Activated CD8-positive, alpha-beta memory T cell treated with anti-CD3 and anti-CD28 coated beads, Interleukin-2, amount 10 ng/mL, durations not matched to agents 7 days and 5 days (primary cell): ENCODE measurements around the gene LIMS1. TPM values are rescaled to one million over a fixed set of nuclear protein-coding genes. Genes with fewer than 3 reads are reported as not detected.
"Not testable (repeated sequence)": the region's sequence is repeated elsewhere in the genome, so short reads cannot be mapped to it uniquely, and the experiment has no call there.

Experiments
- ATAC-seq: fragments of 150-1000 bp; cut with Tn5 transposase; one replicate; pipeline ENCODE4 v1.10.0; 2021; ENCODE audit warnings: moderate library complexity
- CTCF ChIA-PET: fragments of 350-600 bp; sonication (Branson Sonifier 250); formaldehyde crosslinking; loops from one replicate; lab custom pipeline; 2021; ENCODE audit warnings: antibody characterized with exemption; lab: Charles Lee
- DNase-seq: peaks from one replicate; pipeline ENCODE4 v3.0.0-alpha.2; 2020
- H3K27ac Mint-ChIP-seq: one replicate; pipeline ENCODE4 v1.8.0; 2021; ENCODE audit warnings: mild to moderate bottlenecking, mixed read lengths
- H3K27me3 Mint-ChIP-seq: one replicate; pipeline ENCODE4 v1.8.0; 2021; ENCODE audit warnings: mixed read lengths
- H3K36me3 Mint-ChIP-seq: one replicate; pipeline ENCODE4 v1.8.0; 2021; ENCODE audit warnings: mild to moderate bottlenecking, mixed read lengths
- H3K4me1 Mint-ChIP-seq: one replicate; pipeline ENCODE4 v1.8.0; 2021; ENCODE audit warnings: mixed read lengths
- H3K4me3 Mint-ChIP-seq: one replicate; pipeline ENCODE4 v1.8.0; 2021; ENCODE audit warnings: mild to moderate bottlenecking, moderate library complexity, mixed read lengths
- H3K9me3 Mint-ChIP-seq: one replicate; pipeline ENCODE4 v1.8.0; 2022; ENCODE audit warnings: low read depth, mixed read lengths
- total RNA-seq, 2 experiments: library from RNA; stranded (reverse); gene quantifications; one replicate each; pipeline ENCODE4 v1.2.3, GENCODE V29; 2021

Gene LIMS1
- total RNA-seq, 2 experiments from 2014 or later = 57.2 to 58.2 TPM

- Mint-ChIP-seq H3K4me3 (peak overlapping the region; percentile 94), H3K36me3 (peaks cover 14% of the 10 kb centered on the region), H3K4me1 (peaks cover 48% of the 10 kb centered on the region), H3K27me3 (no peaks in the 10 kb centered on the region), H3K27ac (no peak overlapping the region), H3K9me3 (no peaks in the 10 kb centered on the region)
- CTCF ChIA-PET = interaction anchor here (1.1 to 2.6 kb wide), 3 partner anchors 49 to 184 kb away, joined by 3 to 12 read pairs (median 3); partner anchors contain the start of gene RANBP2
- ATAC-seq (no peak), DNase-seq (no peak)
Observed at GRCh38 chr2:108535357-108535631, 1.0 kb downstream of the LIMS1 start.

GRCh38 chr2:108536133-108536780 is 2.0 kb downstream of the LIMS1 start:
- H3K4me1 Mint-ChIP-seq = peaks cover 43% of the 10 kb centered on the region
- H3K27ac Mint-ChIP-seq = no peak overlapping the region
- H3K9me3 Mint-ChIP-seq = no peaks in the 10 kb centered on the region

GRCh38 chr2:108536911-108537310 is 2.6 kb downstream of the LIMS1 start:
- Mint-ChIP-seq H3K4me3 (no peak overlapping the region), H3K9me3 (no peaks in the 10 kb centered on the region), H3K27me3 (no peaks in the 10 kb centered on the region), H3K27ac (no peak overlapping the region), H3K4me1 (peaks cover 43% of the 10 kb centered on the region), H3K36me3 (peaks cover 20% of the 10 kb centered on the region)
- ATAC-seq = no peak
- no peak for DNase-seq
- CTCF ChIA-PET = interaction anchor here (1.1 kb wide), 1 partner anchor 69 kb away, joined by 3 read pairs; no protein-coding TSS in a partner anchor

More at GRCh38 chr2:108536133-108536780, 2.0 kb downstream of the LIMS1 start:
- DNase-seq (no peak), ATAC-seq (no peak)
- Mint-ChIP-seq H3K4me3 (peak overlapping the region; percentile 27), H3K36me3 (peaks cover 17% of the 10 kb centered on the region), H3K27me3 (no peaks in the 10 kb centered on the region)
- CTCF ChIA-PET = interaction anchor here (2.6 kb wide), 1 partner anchor 48 kb away, joined by 12 read pairs; no protein-coding TSS in a partner anchor

GRCh38 chr2:108538000-108538625 is 3.8 kb downstream of the LIMS1 start:
- Mint-ChIP-seq H3K27me3 (no peaks in the 10 kb centered on the region), H3K4me3 (no peak overlapping the region), H3K4me1 (peaks cover 40% of the 10 kb centered on the region), H3K9me3 (no peaks in the 10 kb centered on the region), H3K36me3 (peaks cover 24% of the 10 kb centered on the region), H3K27ac (no peak overlapping the region)
- CTCF ChIA-PET = interaction anchor here (0.6 to 1.1 kb wide), 3 partner anchors 46 to 98 kb away, joined by 3 read pairs; no protein-coding TSS in a partner anchor
- DNase-seq (no peak), ATAC-seq (no peak)

- CTCF ChIA-PET = interaction anchor here (0.5 to 1.4 kb wide), 3 partner anchors 8 to 84 kb away, joined by 3 to 5 read pairs (median 4); no protein-coding TSS in a partner anchor
- Mint-ChIP-seq H3K4me3 (no peak overlapping the region), H3K4me1 (peaks cover 26% of the 10 kb centered on the region), H3K27ac (no peak overlapping the region), H3K27me3 (no peaks in the 10 kb centered on the region), H3K36me3 (peaks cover 27% of the 10 kb centered on the region), H3K9me3 (no peaks in the 10 kb centered on the region)
- DNase-seq = no peak
- ATAC-seq = no peak
Observed at GRCh38 chr2:108541451-108541850, 7.2 kb downstream of the LIMS1 start.

GRCh38 chr2:108542071-108542470 is 7.8 kb downstream of the LIMS1 start:
- DNase-seq (no peak), ATAC-seq (no peak)
- H3K36me3 Mint-ChIP-seq = peaks cover 27% of the 10 kb centered on the region
- no peaks in the 10 kb centered on the region for H3K9me3 Mint-ChIP-seq
- H3K4me3 Mint-ChIP-seq = no peak overlapping the region
- H3K4me1 Mint-ChIP-seq = peaks cover 19% of the 10 kb centered on the region
- CTCF ChIA-PET = interaction anchor here (0.6 to 1.4 kb wide), 3 partner anchors 8 to 84 kb away, joined by 3 to 5 read pairs (median 4); no protein-coding TSS in a partner anchor
- H3K27me3 Mint-ChIP-seq = no peaks in the 10 kb centered on the region
- H3K27ac Mint-ChIP-seq = no peak overlapping the region

GRCh38 chr2:108547606-108548005 is 13.3 kb downstream of the LIMS1 start:
- DNase-seq = no peak
- ATAC-seq = no peak
- CTCF ChIA-PET = no interaction called here
- Mint-ChIP-seq H3K4me1 (no peaks in the 10 kb centered on the region), H3K27me3 (no peaks in the 10 kb centered on the region), H3K36me3 (peaks cover 12% of the 10 kb centered on the region), H3K4me3 (no peak overlapping the region), H3K27ac (no peak overlapping the region), H3K9me3 (no peaks in the 10 kb centered on the region)

GRCh38 chr2:108548208-108549003 is 14.1 kb downstream of the LIMS1 start:
- no peak for ATAC-seq
- Mint-ChIP-seq H3K4me1 (no peaks in the 10 kb centered on the region), H3K4me3 (no peak overlapping the region), H3K9me3 (no peaks in the 10 kb centered on the region), H3K36me3 (peaks cover 10% of the 10 kb centered on the region), H3K27ac (no peak overlapping the region), H3K27me3 (no peaks in the 10 kb centered on the region)
- CTCF ChIA-PET = no interaction called here
- no peak for DNase-seq

- CTCF ChIA-PET = no interaction called here
- Mint-ChIP-seq H3K4me1 (no peaks in the 10 kb centered on the region), H3K4me3 (no peak overlapping the region), H3K36me3 (peaks cover 4% of the 10 kb centered on the region), H3K9me3 (no peaks in the 10 kb centered on the region), H3K27me3 (no peaks in the 10 kb centered on the region), H3K27ac (no peak overlapping the region)
- ATAC-seq (no peak), DNase-seq (no peak)
Observed at GRCh38 chr2:108552566-108552965, 18.3 kb downstream of the LIMS1 start.

- no peaks in the 10 kb centered on the region for H3K9me3 Mint-ChIP-seq
- H3K36me3 Mint-ChIP-seq = peaks cover 3% of the 10 kb centered on the region
- CTCF ChIA-PET = no interaction called here
- no peak for DNase-seq
- H3K4me1 Mint-ChIP-seq = no peaks in the 10 kb centered on the region
- ATAC-seq = no peak
- H3K4me3 Mint-ChIP-seq = no peak overlapping the region
- no peaks in the 10 kb centered on the region for H3K27me3 Mint-ChIP-seq
- no peak overlapping the region for H3K27ac Mint-ChIP-seq
Observed at GRCh38 chr2:108553209-108553919, 19.1 kb downstream of the LIMS1 start.

- H3K36me3 Mint-ChIP-seq = peaks cover 3% of the 10 kb centered on the region
- H3K27me3 Mint-ChIP-seq = no peaks in the 10 kb centered on the region
- H3K27ac Mint-ChIP-seq = no peak overlapping the region
- H3K4me3 Mint-ChIP-seq = no peak overlapping the region
- no peaks in the 10 kb centered on the region for H3K4me1 Mint-ChIP-seq
- ATAC-seq (no peak), DNase-seq (no peak)
- CTCF ChIA-PET = interaction anchor here (1.8 kb wide), 1 partner anchor 29 kb away, joined by 4 read pairs; no protein-coding TSS in a partner anchor
- no peaks in the 10 kb centered on the region for H3K9me3 Mint-ChIP-seq
Observed at GRCh38 chr2:108554528-108554927, 20.3 kb downstream of the LIMS1 start.

GRCh38 chr2:108555572-108555971 is 21.3 kb downstream of the LIMS1 start:
- Mint-ChIP-seq H3K27me3 (no peaks in the 10 kb centered on the region), H3K27ac (no peak overlapping the region), H3K4me1 (no peaks in the 10 kb centered on the region), H3K36me3 (peaks cover 3% of the 10 kb centered on the region), H3K4me3 (no peak overlapping the region), H3K9me3 (no peaks in the 10 kb centered on the region)
- CTCF ChIA-PET = interaction anchor here (1.8 kb wide), 1 partner anchor 28 kb away, joined by 4 read pairs; no protein-coding TSS in a partner anchor
- ATAC-seq (no peak), DNase-seq (no peak)

- H3K4me1 Mint-ChIP-seq, H3K4me3 Mint-ChIP-seq, H3K36me3 Mint-ChIP-seq, DNase-seq, ATAC-seq, H3K27ac Mint-ChIP-seq, H3K9me3 Mint-ChIP-seq, CTCF ChIA-PET, H3K27me3 Mint-ChIP-seq: not testable (repeated sequence)
Observed at GRCh38 chr2:108556581-108556980, 22.3 kb downstream of the LIMS1 start.
